Progenitor cell of endocrine pancreas (in vitro differentiated cells): Measurements from ENCODE around the gene ZNF346. TPM values are rescaled to one million over a fixed set of nuclear protein-coding genes. Genes with fewer than 3 reads are reported as not detected.
"Not testable (repeated sequence)": the region's sequence is repeated elsewhere in the genome, so short reads cannot be mapped to it uniquely, and the experiment has no call there.

Source experiments
- DNase-seq: peaks from one replicate; pipeline ENCODE4 v3.0.0; 2021; ENCODE audit warnings: low spot score; ENCODE audit not compliant: unreplicated experiment
- H3K27ac Mint-ChIP-seq: 2 replicates; pipeline ENCODE4 v1.8.0; 2021; ENCODE audit warnings: mild to moderate bottlenecking, moderate library complexity, mixed read lengths
- H3K27me3 Mint-ChIP-seq: 2 replicates; pipeline ENCODE4 v1.8.0; 2021; ENCODE audit warnings: mixed read lengths
- H3K36me3 Mint-ChIP-seq: 2 replicates; pipeline ENCODE4 v1.8.0; 2022; ENCODE audit warnings: mixed read lengths; ENCODE audit not compliant: insufficient read depth
- H3K4me1 Mint-ChIP-seq: 2 replicates; pipeline ENCODE4 v1.8.0; 2021; ENCODE audit warnings: low read depth, mixed read lengths
- H3K4me3 Mint-ChIP-seq: 2 replicates; pipeline ENCODE4 v1.8.0; 2021; ENCODE audit warnings: low read depth, mild to moderate bottlenecking, moderate library complexity, mixed read lengths
- H3K9me3 Mint-ChIP-seq: 2 replicates; pipeline ENCODE4 v1.8.0; 2021; ENCODE audit warnings: low read depth, mixed read lengths
- total RNA-seq: library from RNA; stranded (reverse); gene quantifications from 2 replicates; pipeline ENCODE4 v1.2.1, GENCODE V29; 2021
- TF ChIP-seq, protein P1 (sequence below): fragments of 200-600 bp; sonication (generic); IDR thresholded peaks from one replicate; pipeline ENCODE4 v1.5.0; 2021; ENCODE audit warnings: antibody characterized with exemption, mild to moderate bottlenecking; ENCODE audit not compliant: unreplicated experiment

Gene ZNF346
- total RNA-seq, 1 donor from 2014 or later: 42.2 TPM

DNA sequence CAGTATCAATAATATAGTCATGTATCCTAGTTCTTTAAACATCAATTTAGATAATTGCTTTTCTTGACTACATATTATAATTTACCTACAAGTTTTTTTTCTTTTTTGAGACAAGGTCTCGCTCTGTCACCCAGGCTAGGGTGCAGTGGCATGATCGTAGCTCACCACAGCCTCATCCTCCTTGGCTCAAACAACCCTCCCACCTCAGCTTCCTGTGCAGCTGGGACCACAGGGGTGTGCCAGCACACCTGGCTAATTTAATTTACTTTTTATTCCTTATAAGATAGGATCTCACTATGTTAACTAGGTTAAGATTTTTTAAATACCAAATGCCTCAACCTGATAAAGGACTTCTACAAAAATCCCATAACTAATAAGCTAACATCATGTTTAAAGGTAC is 37.0 kb upstream of the ZNF346 start:
- Mint-ChIP-seq H3K9me3 (no peaks in the 10 kb centered on the region), H3K27me3 (no peaks in the 10 kb centered on the region), H3K4me1 (no peaks in the 10 kb centered on the region), H3K27ac (no peak overlapping the region), H3K4me3 (no peak overlapping the region), H3K36me3 (peaks cover 36% of the 10 kb centered on the region)
- no peak for DNase-seq
- TF ChIP-seq, protein P1, sequence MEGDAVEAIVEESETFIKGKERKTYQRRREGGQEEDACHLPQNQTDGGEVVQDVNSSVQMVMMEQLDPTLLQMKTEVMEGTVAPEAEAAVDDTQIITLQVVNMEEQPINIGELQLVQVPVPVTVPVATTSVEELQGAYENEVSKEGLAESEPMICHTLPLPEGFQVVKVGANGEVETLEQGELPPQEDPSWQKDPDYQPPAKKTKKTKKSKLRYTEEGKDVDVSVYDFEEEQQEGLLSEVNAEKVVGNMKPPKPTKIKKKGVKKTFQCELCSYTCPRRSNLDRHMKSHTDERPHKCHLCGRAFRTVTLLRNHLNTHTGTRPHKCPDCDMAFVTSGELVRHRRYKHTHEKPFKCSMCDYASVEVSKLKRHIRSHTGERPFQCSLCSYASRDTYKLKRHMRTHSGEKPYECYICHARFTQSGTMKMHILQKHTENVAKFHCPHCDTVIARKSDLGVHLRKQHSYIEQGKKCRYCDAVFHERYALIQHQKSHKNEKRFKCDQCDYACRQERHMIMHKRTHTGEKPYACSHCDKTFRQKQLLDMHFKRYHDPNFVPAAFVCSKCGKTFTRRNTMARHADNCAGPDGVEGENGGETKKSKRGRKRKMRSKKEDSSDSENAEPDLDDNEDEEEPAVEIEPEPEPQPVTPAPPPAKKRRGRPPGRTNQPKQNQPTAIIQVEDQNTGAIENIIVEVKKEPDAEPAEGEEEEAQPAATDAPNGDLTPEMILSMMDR: no peak

GRCh38 chr5:176986280-176986679 is 36.2 kb upstream of the ZNF346 start:
- H3K27ac Mint-ChIP-seq: no peak overlapping the region
- H3K27me3 Mint-ChIP-seq: no peaks in the 10 kb centered on the region
- DNase-seq: no peak
- TF ChIP-seq, protein P1: no peak
- no peak overlapping the region for H3K4me3 Mint-ChIP-seq
- no peaks in the 10 kb centered on the region for H3K4me1 Mint-ChIP-seq
- H3K9me3 Mint-ChIP-seq: no peaks in the 10 kb centered on the region
- H3K36me3 Mint-ChIP-seq: peaks cover 33% of the 10 kb centered on the region

- H3K27ac Mint-ChIP-seq: no peak overlapping the region
Observed at GRCh38 chr5:176987583-176987982, 34.9 kb upstream of the ZNF346 start.

DNA sequence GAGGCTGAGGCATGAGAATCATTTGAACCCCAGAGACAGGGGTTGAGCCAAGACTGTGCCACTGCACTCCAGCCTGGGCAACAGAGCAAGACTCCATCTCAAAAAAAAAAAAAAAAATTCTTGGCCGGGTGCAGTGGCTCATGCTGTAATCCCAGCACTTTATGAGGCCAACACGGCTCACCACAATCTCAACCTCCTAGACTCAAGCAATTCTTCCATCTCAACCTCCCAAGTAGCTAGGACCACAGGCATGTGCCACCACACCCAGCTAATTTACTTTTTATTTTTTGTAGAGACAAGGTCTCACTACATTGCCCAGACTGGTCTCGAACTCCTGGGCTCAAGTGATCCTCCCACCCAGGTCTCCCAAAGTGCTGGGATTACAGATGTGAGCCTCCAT is 29.4 kb upstream of the ZNF346 start:
- H3K4me3 Mint-ChIP-seq, H3K27ac Mint-ChIP-seq, DNase-seq, H3K27me3 Mint-ChIP-seq, H3K9me3 Mint-ChIP-seq: not testable (repeated sequence)
- Mint-ChIP-seq H3K4me1 (peaks cover 11% of the 10 kb centered on the region), H3K36me3 (peaks cover 19% of the 10 kb centered on the region)

More at GRCh38 chr5:176987583-176987982, 34.9 kb upstream of the ZNF346 start:
- TF ChIP-seq, protein P1: no peak
- H3K9me3 Mint-ChIP-seq: no peaks in the 10 kb centered on the region
- H3K4me1 Mint-ChIP-seq: no peaks in the 10 kb centered on the region
- DNase-seq: no peak
- H3K27me3 Mint-ChIP-seq: no peaks in the 10 kb centered on the region
- no peak overlapping the region for H3K4me3 Mint-ChIP-seq
- peaks cover 23% of the 10 kb centered on the region for H3K36me3 Mint-ChIP-seq

- H3K4me3 Mint-ChIP-seq: no peak overlapping the region
- TF ChIP-seq, protein P1: no peak
- DNase-seq: no peak
Observed at GRCh38 chr5:176994460-176995121, 27.9 kb upstream of the ZNF346 start.

DNA sequence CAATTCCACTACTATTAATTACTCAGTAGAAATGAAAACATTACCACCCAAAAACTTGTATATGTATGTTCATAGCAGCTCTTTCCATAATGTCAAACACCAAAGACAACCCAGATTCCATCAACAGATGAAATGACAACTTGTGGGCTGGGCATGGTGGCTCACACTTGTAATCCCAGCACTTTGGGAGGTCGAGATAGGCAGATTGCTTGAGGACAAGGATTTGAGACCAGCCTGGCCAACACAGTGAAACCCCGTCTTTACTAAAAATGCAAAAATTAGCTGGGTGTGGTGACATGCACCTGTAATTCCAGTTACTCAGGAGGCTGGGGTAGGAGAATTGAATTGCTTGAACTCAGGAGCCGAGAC is 27.4 kb upstream of the ZNF346 start:
- H3K27ac Mint-ChIP-seq: peak overlapping the region; percentile 95
- H3K27me3 Mint-ChIP-seq: no peaks in the 10 kb centered on the region
- TF ChIP-seq, protein P1: no peak
- H3K9me3 Mint-ChIP-seq: peaks cover 7% of the 10 kb centered on the region
- peaks cover 11% of the 10 kb centered on the region for H3K4me1 Mint-ChIP-seq
- no peak overlapping the region for H3K4me3 Mint-ChIP-seq
- peaks cover 21% of the 10 kb centered on the region for H3K36me3 Mint-ChIP-seq
- DNase-seq: no peak

More at GRCh38 chr5:176994460-176995121, 27.9 kb upstream of the ZNF346 start:
- Mint-ChIP-seq H3K9me3 (peaks cover 7% of the 10 kb centered on the region), H3K27me3 (no peaks in the 10 kb centered on the region), H3K36me3 (peaks cover 21% of the 10 kb centered on the region), H3K27ac (peak overlapping the region; percentile 95), H3K4me1 (peaks cover 11% of the 10 kb centered on the region)
